WI38 (cell line): ENCODE data around the gene MINDY2.

Experiments used
- H3K4me3 ChIP-seq: 2 replicates; pipeline ENCODE4 v1.5.1; 2011; ENCODE audit warnings: low read depth, mild to moderate bottlenecking, control low read depth, low read length
- TF ChIP-seq, protein P1 (sequence below): IDR thresholded peaks from 2 replicates; pipeline ENCODE4 v1.5.1; 2012; ENCODE audit warnings: low read depth, mild to moderate bottlenecking, control low read depth, low read length

The MINDY2 gene

DNA sequence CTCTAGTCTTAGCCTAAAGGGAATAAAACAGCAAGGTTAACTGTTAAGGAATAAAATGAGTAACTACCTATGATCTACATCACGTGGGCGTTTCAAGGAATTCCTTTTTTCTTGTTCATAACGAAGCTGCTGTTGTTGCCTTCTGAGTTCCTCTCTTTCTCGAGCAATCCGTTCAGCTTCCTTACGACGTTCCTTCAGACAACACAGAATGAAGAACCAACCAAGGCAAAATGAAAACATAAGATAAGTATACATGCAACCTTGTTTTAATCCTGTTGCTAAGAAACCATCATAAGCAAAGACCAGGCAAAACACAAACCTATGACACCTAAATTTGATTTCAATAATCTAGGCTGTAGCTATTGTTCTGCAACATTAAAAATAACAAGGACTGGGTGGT lies 118.3 kb downstream of the MINDY2 start:
- TF ChIP-seq, protein P1, sequence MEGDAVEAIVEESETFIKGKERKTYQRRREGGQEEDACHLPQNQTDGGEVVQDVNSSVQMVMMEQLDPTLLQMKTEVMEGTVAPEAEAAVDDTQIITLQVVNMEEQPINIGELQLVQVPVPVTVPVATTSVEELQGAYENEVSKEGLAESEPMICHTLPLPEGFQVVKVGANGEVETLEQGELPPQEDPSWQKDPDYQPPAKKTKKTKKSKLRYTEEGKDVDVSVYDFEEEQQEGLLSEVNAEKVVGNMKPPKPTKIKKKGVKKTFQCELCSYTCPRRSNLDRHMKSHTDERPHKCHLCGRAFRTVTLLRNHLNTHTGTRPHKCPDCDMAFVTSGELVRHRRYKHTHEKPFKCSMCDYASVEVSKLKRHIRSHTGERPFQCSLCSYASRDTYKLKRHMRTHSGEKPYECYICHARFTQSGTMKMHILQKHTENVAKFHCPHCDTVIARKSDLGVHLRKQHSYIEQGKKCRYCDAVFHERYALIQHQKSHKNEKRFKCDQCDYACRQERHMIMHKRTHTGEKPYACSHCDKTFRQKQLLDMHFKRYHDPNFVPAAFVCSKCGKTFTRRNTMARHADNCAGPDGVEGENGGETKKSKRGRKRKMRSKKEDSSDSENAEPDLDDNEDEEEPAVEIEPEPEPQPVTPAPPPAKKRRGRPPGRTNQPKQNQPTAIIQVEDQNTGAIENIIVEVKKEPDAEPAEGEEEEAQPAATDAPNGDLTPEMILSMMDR: no peak
- H3K4me3 ChIP-seq: no peak overlapping the region

DNA sequence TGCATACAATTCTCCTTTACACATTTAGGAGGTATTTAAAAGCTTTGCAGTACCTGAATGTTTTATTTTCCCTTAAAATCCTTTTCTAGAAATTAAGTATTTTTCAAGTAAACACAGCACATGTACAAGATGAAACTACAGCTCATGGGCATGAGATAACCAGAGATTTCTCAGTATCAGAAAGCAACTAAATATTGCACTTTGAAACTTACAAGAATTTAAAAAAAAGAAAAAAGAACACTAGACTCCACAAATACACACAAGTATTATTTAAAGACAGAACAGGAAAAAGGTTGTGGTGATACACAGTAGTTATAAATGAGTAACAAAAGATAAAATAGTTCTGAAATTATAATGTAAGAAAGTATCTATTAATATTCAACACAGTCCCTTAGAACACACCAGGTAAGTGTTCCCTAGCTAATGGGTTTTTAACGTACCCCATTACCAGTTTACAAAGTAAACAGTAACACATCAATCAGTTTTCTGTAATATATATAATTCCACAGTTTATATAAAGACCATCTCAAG lies 127.1 kb downstream of the MINDY2 start:
- TF ChIP-seq, protein P1: no peak
- H3K4me3 ChIP-seq: no peak overlapping the region

DNA sequence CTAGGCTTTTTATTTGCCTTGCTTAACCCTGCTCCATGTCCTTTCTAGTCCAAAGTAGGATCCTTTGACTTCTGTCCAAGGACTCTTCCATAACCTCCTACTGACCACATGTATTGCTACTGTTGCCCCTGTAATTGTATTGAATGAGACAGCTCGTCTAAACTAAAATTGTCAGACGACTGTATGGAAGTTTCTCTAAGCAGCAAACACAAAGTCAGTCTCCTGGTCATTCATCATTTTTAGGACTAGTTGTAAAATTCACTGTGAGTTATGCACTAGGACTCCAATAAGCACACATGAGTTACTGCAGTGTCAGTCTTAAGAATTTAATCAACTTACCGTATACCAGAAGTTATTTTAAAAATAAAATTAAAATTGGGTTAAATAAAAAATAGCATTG lies 129.5 kb downstream of the MINDY2 start:
- TF ChIP-seq, protein P1: no peak
- H3K4me3 ChIP-seq: no peak overlapping the region

DNA sequence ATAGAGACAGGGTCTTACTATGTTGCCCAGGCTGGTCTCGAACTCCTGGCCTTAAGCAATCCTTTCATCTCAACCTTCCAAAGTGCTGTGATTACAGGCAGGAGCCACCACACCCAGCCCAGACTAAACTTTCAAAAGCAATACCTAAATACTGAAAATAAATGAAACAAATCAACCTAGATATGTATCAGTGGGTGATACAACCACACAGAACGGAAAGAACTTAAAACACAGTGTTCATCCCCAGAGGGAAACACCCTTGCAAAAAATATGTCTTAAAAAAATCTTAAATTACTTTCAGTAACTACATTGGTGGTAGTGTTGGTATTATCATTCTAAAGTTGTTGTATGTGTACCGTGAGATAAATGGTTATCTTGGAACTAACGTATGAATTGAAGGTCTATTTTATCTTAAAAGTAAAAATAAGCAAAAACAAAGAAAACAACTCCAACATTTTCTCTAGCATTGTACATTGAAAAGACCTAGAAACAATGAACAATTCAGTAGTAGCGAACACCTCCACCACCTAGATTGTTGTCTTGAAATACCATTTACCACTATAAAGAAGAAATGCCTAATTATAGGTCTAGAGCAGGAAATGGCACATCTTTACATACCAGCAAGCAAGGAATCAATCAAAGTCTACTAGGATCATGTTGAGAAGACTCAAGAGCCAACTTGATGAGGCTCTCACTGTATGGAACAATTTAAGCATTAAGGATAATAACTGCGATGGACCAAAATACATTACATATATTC lies 137.6 kb downstream of the MINDY2 start:
- H3K4me3 ChIP-seq: no peak overlapping the region
- TF ChIP-seq, protein P1: no peak

DNA sequence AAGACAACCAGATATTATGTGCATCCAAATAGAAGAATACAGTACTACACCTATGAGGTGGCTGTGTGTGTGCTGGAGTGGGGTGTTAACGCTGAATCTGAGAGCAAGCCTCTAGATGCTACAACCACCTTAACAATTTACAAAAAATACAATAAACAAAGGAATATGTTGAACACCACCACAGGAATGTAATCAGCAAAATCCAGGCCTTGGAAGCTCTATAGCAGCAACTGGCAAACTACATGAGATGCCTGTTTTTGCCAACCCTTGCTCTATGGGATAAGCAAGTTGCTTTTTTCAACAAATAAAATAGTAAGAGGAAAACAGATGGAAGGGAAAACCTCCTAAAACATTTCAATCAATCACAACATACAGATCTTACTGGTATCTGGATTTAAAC lies 138.5 kb downstream of the MINDY2 start:
- H3K4me3 ChIP-seq: no peak overlapping the region
- TF ChIP-seq, protein P1: no peak

DNA sequence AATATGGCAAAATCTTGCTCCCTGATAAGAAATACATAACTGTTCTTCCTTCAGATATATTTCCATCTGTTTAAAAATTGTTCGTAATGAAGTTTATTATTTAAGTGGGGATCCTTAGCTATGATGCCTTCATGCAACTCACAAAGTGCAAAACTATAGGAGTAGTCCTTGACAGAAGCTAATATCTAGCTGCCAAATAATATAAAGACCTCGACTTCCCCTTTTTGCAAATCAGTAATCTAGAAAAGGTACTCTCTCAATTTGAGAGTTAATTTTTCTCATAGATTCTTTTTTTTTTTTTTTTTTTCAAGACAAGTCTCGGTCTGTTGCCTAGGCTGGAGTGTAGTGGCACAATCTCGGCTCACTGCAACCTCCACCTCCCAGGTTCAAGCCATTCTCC lies 139.4 kb downstream of the MINDY2 start:
- no peak overlapping the region for H3K4me3 ChIP-seq
- TF ChIP-seq, protein P1: no peak
